ENCODE results near the gene ANAPC2. TPM values are rescaled to one million over a fixed set of nuclear protein-coding genes. Genes with fewer than 3 reads are reported as not detected.

The ANAPC2 gene
- total and polyA plus RNA-seq, 12 donors = 23.7 to 69.6 (median 27.7) TPM

- DNase-seq = no peak
- Histone ChIP-seq H3K4me3 (no peak overlapping the region), H3K4me1 (peaks cover 3 to 30% (median 25%) of the 10 kb centered on the region in 9 donors), H3K27ac (no peak overlapping the region), H3K36me3 (no peaks in the 10 kb centered on the region), H3K27me3 (peaks cover 55 to 100% (median 100%) of the 10 kb centered on the region in 7 donors), H3K9me3 (no peaks in the 10 kb centered on the region)
- intact Hi-C loops (cut with DNase I) = no loop called here
- no peak for ATAC-seq
- no peak for TF ChIP-seq CTCF (IDR thresholded peaks at IDR 0.05)
- WGBS, 2 donors = 32 to 36% methylated on average over 55 to 56 of the region's 56 CpGs
Measured at GRCh38 chr9:137160716-137161557, 27.4 kb downstream of the ANAPC2 start.

- no peak overlapping the region for H3K27ac ChIP-seq
- no peak for DNase-seq
- H3K4me3 ChIP-seq = no peak overlapping the region
- no peaks in the 10 kb centered on the region for H3K36me3 ChIP-seq
- ATAC-seq = no peak
- peaks cover 52 to 100% (median 99%) of the 10 kb centered on the region in 7 donors for H3K27me3 ChIP-seq
- TF ChIP-seq CTCF (IDR thresholded peaks at IDR 0.05) = no peak
- intact Hi-C loops (cut with DNase I) = no loop called here
- no peaks in the 10 kb centered on the region for H3K9me3 ChIP-seq
- 64 to 68% methylated on average over 17 of the region's 17 CpGs for WGBS, 2 donors
- H3K4me1 ChIP-seq = peaks cover 3 to 30% (median 25%) of the 10 kb centered on the region in 9 donors
Measured at GRCh38 chr9:137160054-137160425, 28.3 kb downstream of the ANAPC2 start.

- TF ChIP-seq CTCF (IDR thresholded peaks at IDR 0.05) = no peak
- WGBS, 2 donors = 36 to 41% methylated on average over 14 of the region's 14 CpGs
- ATAC-seq = no peak
- no peaks in the 10 kb centered on the region for H3K36me3 ChIP-seq
- DNase-seq = no peak
- no peak overlapping the region for H3K27ac ChIP-seq
- no peaks in the 10 kb centered on the region for H3K9me3 ChIP-seq
- H3K4me3 ChIP-seq = no peak overlapping the region
- H3K27me3 ChIP-seq = peaks cover 46 to 100% (median 95%) of the 10 kb centered on the region in 7 donors
- intact Hi-C loops (cut with DNase I) = no loop called here
- H3K4me1 ChIP-seq = peaks cover 3 to 30% (median 25%) of the 10 kb centered on the region in 9 donors
Measured at GRCh38 chr9:137159105-137160053, 29.0 kb downstream of the ANAPC2 start.

- Histone ChIP-seq H3K4me3 (no peak overlapping the region), H3K4me1 (peaks cover 3 to 30% (median 25%) of the 10 kb centered on the region in 9 donors), H3K27me3 (peaks cover 38 to 94% (median 89%) of the 10 kb centered on the region in 7 donors), H3K27ac (no peak overlapping the region), H3K36me3 (no peaks in the 10 kb centered on the region), H3K9me3 (no peaks in the 10 kb centered on the region)
- TF ChIP-seq CTCF (IDR thresholded peaks at IDR 0.05) = no peak
- 32 to 38% methylated on average over 4 of the region's 4 CpGs for WGBS, 2 donors
- intact Hi-C loops (cut with DNase I) = no loop called here
- no peak for ATAC-seq
- no peak for DNase-seq
Measured at GRCh38 chr9:137158625-137159024, 29.7 kb downstream of the ANAPC2 start.

Measured in heart right ventricle (tissue), 16 donors.